GM19467 (cell line): Measurements from ENCODE around the gene NTN1.

ENCODE experiments used
- ATAC-seq: cut with Tn5 transposase; IDR thresholded peaks from one replicate; pipeline ENCODE4 v1.9.1; 2021; ENCODE audit warnings: mild to moderate bottlenecking, moderate library complexity; ENCODE audit not compliant: unreplicated experiment

Gene NTN1

GRCh38 chr17:9035249-9035648 is 13.9 kb downstream of the NTN1 start:
- ATAC-seq = no peak

- no peak for ATAC-seq
Measured at GRCh38 chr17:9036336-9036735, 15.0 kb downstream of the NTN1 start.

GRCh38 chr17:9037736-9038135 is 16.4 kb downstream of the NTN1 start:
- ATAC-seq = no peak

- no peak for ATAC-seq
Measured at GRCh38 chr17:9038380-9038779, 17.1 kb downstream of the NTN1 start.

GRCh38 chr17:9044772-9045463 is 23.6 kb downstream of the NTN1 start:
- ATAC-seq = no peak

- ATAC-seq = no peak
Measured at GRCh38 chr17:9050801-9051401, 29.6 kb downstream of the NTN1 start.

GRCh38 chr17:9051561-9051960 is 30.3 kb downstream of the NTN1 start:
- no peak for ATAC-seq

- ATAC-seq = no peak
Measured at GRCh38 chr17:9052921-9053320, 31.6 kb downstream of the NTN1 start.

GRCh38 chr17:9053406-9053805 is 32.1 kb downstream of the NTN1 start:
- no peak for ATAC-seq

GRCh38 chr17:9054126-9054975 is 33.0 kb downstream of the NTN1 start:
- no peak for ATAC-seq

- ATAC-seq = no peak
Measured at GRCh38 chr17:9055281-9055680, 34.0 kb downstream of the NTN1 start.

- ATAC-seq = no peak
Measured at GRCh38 chr17:9056566-9056965, 35.3 kb downstream of the NTN1 start.

- no peak for ATAC-seq
Measured at GRCh38 chr17:9057310-9057709, 36.0 kb downstream of the NTN1 start.

GRCh38 chr17:9062399-9062902 is 41.1 kb downstream of the NTN1 start:
- no peak for ATAC-seq

GRCh38 chr17:9064311-9064834 is 43.1 kb downstream of the NTN1 start:
- no peak for ATAC-seq

- no peak for ATAC-seq
Measured at GRCh38 chr17:9071016-9071415, 49.7 kb downstream of the NTN1 start.

GRCh38 chr17:9071811-9072498 is 50.6 kb downstream of the NTN1 start:
- ATAC-seq = no peak

- no peak for ATAC-seq
Measured at GRCh38 chr17:9072696-9073339, 51.5 kb downstream of the NTN1 start.

GRCh38 chr17:9074131-9074530 is 52.8 kb downstream of the NTN1 start:
- no peak for ATAC-seq

- no peak for ATAC-seq
Measured at GRCh38 chr17:9079461-9080103, 58.3 kb downstream of the NTN1 start.
